ENCODE results near the gene SIRPB2.
"Not testable (repeated sequence)": the region's sequence is repeated elsewhere in the genome, so short reads cannot be mapped to it uniquely, and the experiment has no call there.

Gene SIRPB2

GRCh38 chr20:1499528-1500420 is 8.6 kb upstream of the SIRPB2 start:
- DNase-seq = no peak

- not testable (repeated sequence) for DNase-seq
Observed at GRCh38 chr20:1497371-1497770, 6.2 kb upstream of the SIRPB2 start.

GRCh38 chr20:1496930-1497329 is 5.7 kb upstream of the SIRPB2 start:
- no peak for DNase-seq

GRCh38 chr20:1494436-1494835 is 3.2 kb upstream of the SIRPB2 start:
- no peak for DNase-seq

- DNase-seq = no peak
Observed at GRCh38 chr20:1493536-1493935, 2.3 kb upstream of the SIRPB2 start.

GRCh38 chr20:1491860-1492642 is 831 bp upstream of the SIRPB2 start:
- no peak for DNase-seq

GRCh38 chr20:1490643-1491195 is 501 bp downstream of the SIRPB2 start:
- DNase-seq = no peak

- no peak for DNase-seq
Observed at GRCh38 chr20:1489764-1490436, 1.3 kb downstream of the SIRPB2 start.

GRCh38 chr20:1489325-1489724 is 1.9 kb downstream of the SIRPB2 start:
- DNase-seq = no peak

- no peak for DNase-seq
Observed at GRCh38 chr20:1486566-1486965, 4.7 kb downstream of the SIRPB2 start.

- DNase-seq = no peak
Observed at GRCh38 chr20:1484438-1485116, 6.6 kb downstream of the SIRPB2 start.

GRCh38 chr20:1479831-1480595 is 11.2 kb downstream of the SIRPB2 start:
- no peak for DNase-seq

GRCh38 chr20:1478566-1478965 is 12.7 kb downstream of the SIRPB2 start:
- DNase-seq = no peak

GRCh38 chr20:1477896-1478490 is 13.2 kb downstream of the SIRPB2 start:
- no peak for DNase-seq

- no peak for DNase-seq
Observed at GRCh38 chr20:1474817-1475603, 16.2 kb downstream of the SIRPB2 start.

- no peak for DNase-seq
Observed at GRCh38 chr20:1474325-1474724, 16.9 kb downstream of the SIRPB2 start.

- DNase-seq = no peak
Observed at GRCh38 chr20:1473246-1474220, 17.7 kb downstream of the SIRPB2 start.

- no peak for DNase-seq
Observed at GRCh38 chr20:1472556-1473245, 18.5 kb downstream of the SIRPB2 start.

GRCh38 chr20:1471242-1471641 is 20.0 kb downstream of the SIRPB2 start:
- no peak for DNase-seq

Data from NCI-H1694 treated with DMSO at 0.1 percent for 48 hours (cell line).